DOHH2 (cell line): ENCODE results near the gene SLC6A19.

Experiments used
- CTCF ChIP-seq: fragments of 200-600 bp; sonication (generic); IDR thresholded peaks from one replicate; pipeline ENCODE4 v1.5.1; 2014; ENCODE audit warnings: antibody characterized with exemption, mild to moderate bottlenecking, low read depth, low read length; ENCODE audit not compliant: poor library complexity, severe bottlenecking
- EZH2phosphoT487 ChIP-seq: fragments of 200-600 bp; sonication (generic); IDR thresholded peaks from 2 replicates; pipeline ENCODE4 v1.6.1; 2017; ENCODE audit warnings: borderline replicate concordance, mild to moderate bottlenecking, antibody characterized with exemption, low read length, moderate library complexity, mixed read lengths

GRCh38 chr5:1181451-1182359, 19.7 kb upstream of the SLC6A19 start:
- TF ChIP-seq EZH2phosphoT487, result no peak
- TF ChIP-seq CTCF, result no peak
